IPS DF 4.7 (cell line): ENCODE results near the gene THAP5.

ENCODE experiments used
- DNase-seq: peaks from one replicate; pipeline ENCODE4 v3.0.0-alpha.2; 2013; ENCODE audit warnings: low spot score; ENCODE audit errors: extremely low read depth

The THAP5 gene

GRCh38 chr7:108569381-108570145 is at the start of gene THAP5, which contains the start of gene DNAJB9:
THAP5 (minus strand) TSS chr7:108569706; CDS start chr7:108569569, 137 bp downstream.
DNAJB9 (plus strand) TSS chr7:108569874; CDS start chr7:108571727, 1,853 bp downstream.
- DNase-seq: peak; percentile 99

- DNase-seq: no peak
These were observed 48.5 kb upstream of the THAP5 start for GRCh38 chr7:108618056-108618455.

DNA sequence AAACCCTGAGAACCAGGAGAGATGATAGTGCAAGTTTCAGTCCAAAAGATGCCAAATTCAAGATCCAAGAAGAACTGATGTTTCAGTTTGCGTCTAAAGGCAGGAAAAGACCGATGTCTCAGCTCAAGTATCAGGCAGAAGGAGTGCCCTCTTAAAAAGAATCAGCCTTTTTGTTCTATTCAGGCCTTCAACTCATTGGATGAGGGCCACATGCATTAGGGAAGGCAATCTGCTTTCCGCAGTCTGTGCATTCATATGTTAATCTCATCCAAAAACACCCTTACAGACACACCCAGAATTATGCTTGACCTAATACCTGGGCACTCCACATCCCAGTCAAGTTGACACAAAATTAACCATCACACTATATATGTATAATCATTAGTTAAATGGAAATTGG is 45.4 kb upstream of the THAP5 start:
- DNase-seq: no peak

DNA sequence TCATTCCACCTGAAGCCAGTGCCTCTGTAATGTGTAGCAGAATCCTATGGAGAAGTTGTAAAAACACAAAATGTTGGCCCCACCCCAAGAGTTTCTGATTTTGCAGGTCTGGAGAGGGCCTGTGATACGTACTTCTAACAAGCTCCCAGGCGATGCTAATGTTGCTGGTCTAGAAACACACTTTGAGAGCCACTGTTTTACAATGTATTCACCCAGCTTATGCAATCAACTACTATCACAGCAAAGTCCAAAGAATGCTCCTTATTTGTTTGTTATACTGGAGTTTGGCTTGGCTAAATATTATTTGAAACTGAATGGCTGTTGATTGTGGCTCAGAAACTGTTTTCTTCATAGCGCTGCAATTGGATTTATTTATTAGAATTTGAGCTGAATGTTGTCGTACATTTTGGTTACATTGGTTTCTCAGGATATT is 44.5 kb upstream of the THAP5 start:
- DNase-seq: no peak

DNA sequence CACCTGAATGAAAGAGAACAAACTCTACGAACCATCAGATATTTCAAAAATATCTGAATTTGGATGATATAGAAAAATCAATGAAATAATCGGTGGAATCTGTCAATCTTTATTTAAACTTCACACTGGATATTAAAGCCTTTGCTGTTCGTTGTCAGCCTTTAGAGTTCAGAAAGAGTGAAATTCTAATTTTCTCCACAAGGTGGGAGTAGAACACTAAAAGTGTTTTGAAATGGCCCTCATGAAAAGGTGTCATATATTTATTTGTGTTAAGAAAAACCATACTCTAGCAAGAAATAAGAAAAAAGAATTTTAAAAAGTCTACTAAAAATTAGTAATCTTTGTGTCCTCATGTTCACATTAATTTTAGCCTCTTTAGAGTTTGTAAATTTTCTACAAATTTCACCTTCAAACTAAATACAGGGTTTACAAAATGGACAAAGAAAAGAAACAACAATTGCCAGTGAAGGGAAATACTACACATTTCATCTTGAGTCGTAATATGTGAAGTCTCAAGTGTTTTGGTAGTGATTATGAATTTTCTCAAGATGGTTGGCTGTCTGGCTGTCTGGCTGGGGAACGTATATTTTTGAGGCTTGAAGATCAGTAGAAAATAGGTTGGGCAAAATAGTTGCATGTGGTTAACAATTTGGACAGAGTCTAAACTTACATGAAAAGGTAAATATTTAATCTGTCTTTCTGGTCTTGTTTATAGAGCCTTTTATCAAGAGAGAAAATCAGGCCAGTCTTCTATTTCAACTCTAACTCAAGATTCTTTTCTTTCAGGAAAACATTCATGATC is 43.8 kb upstream of the THAP5 start:
- DNase-seq: no peak

GRCh38 chr7:108611268-108611667 is 41.8 kb upstream of the THAP5 start:
- DNase-seq: no peak

DNA sequence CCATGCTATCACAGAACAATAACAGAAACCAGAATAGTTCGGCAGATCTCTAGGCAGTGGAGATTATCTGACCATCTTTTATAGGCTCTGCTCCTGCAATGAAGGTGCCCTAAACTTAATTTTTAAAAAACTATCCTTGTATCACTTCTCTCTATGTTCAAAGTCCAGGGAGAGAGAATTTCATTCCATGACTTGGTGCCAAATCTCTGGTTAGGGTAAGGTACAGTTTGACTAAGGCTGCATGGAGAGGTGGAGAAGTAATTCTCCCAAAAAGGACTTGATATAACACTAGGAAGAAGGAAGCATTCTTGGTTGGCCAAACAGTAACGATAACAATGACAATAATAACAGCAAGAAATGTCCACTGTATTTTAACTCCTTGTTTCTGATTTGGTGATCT is 40.1 kb upstream of the THAP5 start:
- no peak for DNase-seq

DNA sequence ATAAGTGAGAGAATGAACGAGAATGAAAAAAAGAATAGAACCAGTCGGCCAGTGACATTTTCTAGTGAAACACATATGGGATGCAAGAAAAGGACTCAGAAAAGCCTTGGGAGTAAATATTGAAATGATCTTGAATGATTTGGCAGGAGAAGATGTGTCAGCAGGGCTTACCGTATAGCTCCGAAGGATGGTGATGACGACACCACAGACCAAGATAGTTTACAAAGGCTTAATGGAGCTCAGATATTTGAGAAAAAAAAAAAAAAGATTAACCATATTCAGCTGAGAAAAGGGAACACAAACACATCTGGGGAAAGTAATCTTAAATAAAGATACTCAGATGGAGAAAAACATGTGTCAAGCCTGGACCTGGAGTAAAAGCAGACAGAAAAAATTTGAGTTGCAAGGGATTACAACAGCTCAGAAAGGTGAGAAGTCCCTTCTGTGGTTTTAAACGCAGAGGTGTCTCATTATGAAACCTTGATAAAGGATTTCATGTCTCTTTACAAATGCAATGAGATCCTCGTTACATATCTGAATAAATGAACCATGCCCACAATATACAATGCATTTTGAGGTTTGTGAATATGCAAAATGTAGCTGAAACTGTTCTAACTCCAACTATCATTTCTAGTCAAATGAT is 36.2 kb upstream of the THAP5 start:
- no peak for DNase-seq

DNA sequence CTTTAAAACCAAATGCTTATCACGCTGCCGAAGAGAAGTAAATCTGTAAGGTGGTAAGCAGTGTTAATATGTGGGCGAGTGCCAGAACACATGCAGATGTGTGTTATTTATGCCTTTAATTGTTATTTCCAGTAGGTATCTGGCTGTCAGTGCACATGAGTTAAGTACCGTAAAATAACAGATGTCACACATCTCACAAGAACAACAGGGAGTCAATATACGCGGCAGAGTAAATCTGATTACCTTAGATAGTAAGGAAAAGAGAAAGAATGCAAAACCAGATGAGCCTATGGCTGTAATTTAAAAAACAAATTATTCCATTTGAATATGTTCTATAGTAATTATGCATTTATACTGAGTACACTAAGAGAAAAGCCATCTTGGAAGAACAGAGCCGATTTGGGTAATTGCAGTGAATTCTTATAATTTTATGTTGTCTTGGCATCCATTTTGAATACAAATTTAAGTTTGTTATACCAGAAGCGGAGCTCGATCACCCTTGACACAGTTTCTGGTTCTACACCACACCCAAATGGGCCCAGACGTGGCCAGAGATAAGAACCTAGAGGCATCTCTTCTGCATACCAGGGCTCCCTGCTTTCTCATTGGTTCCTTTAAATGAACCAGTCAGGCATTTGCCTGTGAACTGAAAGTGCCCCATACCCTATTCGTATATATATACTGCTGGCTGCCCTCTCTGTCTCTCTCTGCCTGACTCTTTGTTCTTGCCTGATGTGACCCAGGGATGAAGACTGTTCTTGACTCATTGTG is 35.0 kb upstream of the THAP5 start:
- no peak for DNase-seq

DNA sequence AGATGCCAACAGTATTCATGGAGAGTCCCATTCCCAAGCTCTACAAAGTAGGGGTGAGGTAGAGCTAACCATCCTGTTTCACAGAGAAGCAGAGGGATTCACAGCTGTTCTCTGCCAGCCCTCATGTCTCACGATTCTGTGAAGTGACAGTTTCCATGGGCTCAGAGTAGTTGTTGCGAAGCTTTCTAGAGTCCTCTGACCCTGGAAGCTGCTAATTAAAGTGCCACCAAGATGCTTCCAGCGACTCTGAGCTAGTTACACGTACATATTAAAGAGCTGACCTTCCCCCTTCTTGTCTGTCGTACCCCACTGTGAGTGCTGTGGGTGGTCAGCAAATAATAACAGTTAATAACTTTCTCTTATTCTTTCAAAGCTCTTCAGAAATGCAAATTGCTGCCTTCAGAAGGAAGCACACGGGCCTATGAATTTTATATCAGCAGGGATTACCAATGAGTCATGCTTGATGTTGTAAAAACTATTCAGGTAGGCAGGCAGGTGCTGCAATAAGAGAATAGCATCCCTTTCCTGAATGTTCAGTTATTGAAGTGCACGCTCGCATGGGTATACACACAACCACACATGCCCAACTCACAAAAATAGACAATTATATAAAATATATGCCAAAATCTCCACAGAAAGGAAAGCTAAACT is 34.3 kb upstream of the THAP5 start:
- no peak for DNase-seq

DNA sequence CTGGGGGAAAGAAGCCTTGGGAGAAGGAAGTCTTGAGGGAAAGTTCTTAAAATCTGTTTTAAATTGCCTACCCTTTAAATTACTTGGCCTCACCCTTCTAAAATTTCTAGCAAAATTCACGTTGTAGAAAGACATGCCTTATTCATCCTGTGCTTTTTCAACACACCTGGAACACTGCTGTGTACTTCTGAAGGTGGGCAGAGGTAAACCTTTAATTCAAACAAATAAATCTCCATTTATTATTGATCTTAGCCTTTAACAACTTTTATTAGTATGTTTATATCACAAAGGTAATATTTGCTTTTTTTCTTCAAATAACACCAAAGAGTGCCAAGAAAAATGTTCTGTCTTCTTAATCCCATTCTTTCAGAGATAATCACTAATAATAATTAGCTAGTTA is 30.9 kb upstream of the THAP5 start:
- no peak for DNase-seq

GRCh38 chr7:108598914-108599580 is 29.5 kb upstream of the THAP5 start:
- no peak for DNase-seq

GRCh38 chr7:108598153-108598552 is 28.6 kb upstream of the THAP5 start:
- no peak for DNase-seq

- no peak for DNase-seq
These were observed 27.1 kb upstream of the THAP5 start for GRCh38 chr7:108596560-108596959.

DNA sequence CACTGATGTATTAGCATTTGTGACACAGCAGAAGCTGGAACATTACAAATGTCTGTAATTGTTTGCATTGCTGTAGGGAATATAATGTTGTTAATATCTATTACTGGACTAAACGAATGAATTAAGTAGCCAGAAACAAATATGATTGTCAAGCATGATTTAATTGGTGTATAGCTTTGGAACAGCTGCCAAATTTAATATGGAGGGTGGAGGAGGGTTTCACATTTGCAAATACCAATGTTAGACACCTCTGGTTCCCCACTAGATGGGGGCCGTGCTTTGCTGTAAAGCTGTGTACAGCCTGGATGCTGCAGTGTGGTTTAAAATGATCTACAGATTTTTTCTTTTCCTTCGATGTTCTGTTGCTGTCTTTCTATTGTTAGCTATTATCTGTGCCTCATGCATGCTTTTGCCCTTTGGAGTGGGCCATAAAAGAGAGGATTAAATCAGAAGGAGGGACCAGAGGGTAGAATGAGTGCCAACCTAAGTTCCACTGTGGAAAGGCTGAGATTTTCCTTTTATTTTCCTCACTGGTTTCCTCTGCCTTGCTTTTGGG is 23.2 kb upstream of the THAP5 start:
- DNase-seq: no peak

GRCh38 chr7:108590606-108591005 is 21.1 kb upstream of the THAP5 start:
- DNase-seq: no peak

GRCh38 chr7:108589874-108590273 is 20.4 kb upstream of the THAP5 start:
- no peak for DNase-seq

DNA sequence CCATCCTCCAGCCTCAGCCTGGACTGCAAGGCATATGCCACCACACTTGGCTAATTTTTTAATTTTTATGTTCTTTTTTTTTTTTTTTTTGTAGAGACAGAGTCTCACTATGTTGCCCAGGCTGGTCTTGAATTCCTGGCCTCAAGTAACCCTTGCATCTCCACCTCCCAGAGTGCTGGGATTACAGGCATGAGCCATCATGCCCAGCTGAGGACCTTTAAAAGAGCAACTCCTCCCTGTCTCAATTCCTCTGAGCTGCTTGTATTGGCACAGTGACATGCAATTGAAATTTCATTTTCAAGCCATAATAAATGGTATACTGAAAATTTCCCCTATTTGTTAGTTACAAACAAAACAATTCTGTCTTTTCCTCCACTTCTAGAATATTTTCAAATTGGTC is 19.7 kb upstream of the THAP5 start:
- DNase-seq: no peak

DNA sequence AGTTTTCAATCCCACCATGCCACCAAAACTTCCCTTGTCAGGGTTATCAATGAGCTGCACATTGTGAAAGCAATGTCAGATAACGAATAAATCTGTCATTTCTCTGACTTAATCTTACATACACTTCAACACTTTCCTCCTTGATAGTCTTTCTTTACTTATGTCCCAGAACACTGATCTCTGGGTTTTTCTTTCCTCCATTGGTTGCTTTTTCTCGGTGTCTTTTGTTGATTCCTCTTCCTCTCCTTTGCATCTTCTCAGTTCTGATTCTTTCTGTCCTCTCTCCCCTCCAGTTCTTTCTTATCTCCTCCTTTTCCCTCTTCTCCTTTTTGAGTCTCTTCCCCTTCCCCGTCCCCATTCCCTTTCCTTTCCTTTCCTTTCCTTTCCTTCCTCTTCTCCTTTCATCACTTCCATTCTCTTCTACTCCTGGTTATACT is 16.8 kb upstream of the THAP5 start:
- DNase-seq: no peak

GRCh38 chr7:108585843-108586242 is 16.3 kb upstream of the THAP5 start:
- DNase-seq: no peak
